Tibial nerve (tissue), 4 donors: ENCODE measurements around the gene ZMAT3. TPM values are rescaled to one million over a fixed set of nuclear protein-coding genes. Genes with fewer than 3 reads are reported as not detected.

Source experiments
- DNase-seq, 2 donors: peaks; one replicate each; pipeline ENCODE4 v3.0.0-alpha.2; 2019; ENCODE audit warnings: low spot score in 2 of 2
- H3K27ac ChIP-seq, 4 donors: fragments of 200-600 bp; sonication (generic) in 3 of 4; one replicate each; pipeline ENCODE4 v1.5.1; 2017 to 2019; ENCODE audit warnings: mild to moderate bottlenecking in 1 of 4
- H3K27me3 ChIP-seq, 2 donors: fragments of 200-600 bp; sonication (generic) in 1 of 2; one replicate each; pipeline versions ENCODE4 v1.5.1 to v1.6.0; 2017 to 2019
- H3K36me3 ChIP-seq, 3 donors: fragments of 200-600 bp; sonication (generic); one replicate each; pipeline ENCODE4 v1.5.1; 2018 to 2019
- H3K4me1 ChIP-seq, 4 donors: fragments of 200-600 bp; sonication (generic) in 3 of 4; one replicate each; pipeline ENCODE4 v1.5.1; 2017 to 2019
- H3K4me3 ChIP-seq, 4 donors: fragments of 200-600 bp; sonication (generic) in 3 of 4; one replicate each; pipeline ENCODE4 v1.5.1; 2017 to 2019; ENCODE audit warnings: mild to moderate bottlenecking in 1 of 4, moderate library complexity in 1 of 4
- H3K9me3 ChIP-seq, 4 donors: fragments of 200-600 bp; sonication (generic) in 3 of 4; one replicate each; pipeline ENCODE4 v1.5.1; 2017 to 2019
- CTCF ChIP-seq, 5 experiments: fragments of 200-600 bp in 3 of 5; fragments of 450-650 bp in 2 of 5; sonication (generic) in 3 of 5; IDR thresholded peaks; one replicate each; pipeline ENCODE4 v1.5.1; 2016 to 2019; ENCODE audit warnings: antibody characterized with exemption in 5 of 5, mild to moderate bottlenecking in 3 of 5, moderate library complexity in 2 of 5
- EP300 ChIP-seq, 2 donors: sonication (generic); formaldehyde crosslinking; IDR thresholded peaks; one replicate each; pipeline ENCODE4 v1.6.1; 2017; ENCODE audit warnings: antibody characterized with exemption in 2 of 2, mild to moderate bottlenecking in 1 of 2
- POLR2A ChIP-seq, 2 donors: fragments of 450-650 bp; IDR thresholded peaks; one replicate each; pipeline ENCODE4 v1.6.1; 2017; ENCODE audit warnings: antibody characterized with exemption in 2 of 2, mild to moderate bottlenecking in 2 of 2, moderate library complexity in 2 of 2
- WGBS, 2 donors: methylation state at CpG; one replicate each; pipeline ENCODE4 v1.1.5; 2018; 5-methylcytosine and 5-hydroxymethylcytosine counted together
- total RNA-seq, 4 donors: library from RNA; depleted of rRNA; stranded (reverse); fragments of >200 nt; gene quantifications; one replicate each; pipeline ENCODE4 v1.1.0, GENCODE V29; 2016

The ZMAT3 gene
- total RNA-seq, 4 donors from 2014 or later, result 15.6 to 19.0 (median 16.7) TPM

DNA sequence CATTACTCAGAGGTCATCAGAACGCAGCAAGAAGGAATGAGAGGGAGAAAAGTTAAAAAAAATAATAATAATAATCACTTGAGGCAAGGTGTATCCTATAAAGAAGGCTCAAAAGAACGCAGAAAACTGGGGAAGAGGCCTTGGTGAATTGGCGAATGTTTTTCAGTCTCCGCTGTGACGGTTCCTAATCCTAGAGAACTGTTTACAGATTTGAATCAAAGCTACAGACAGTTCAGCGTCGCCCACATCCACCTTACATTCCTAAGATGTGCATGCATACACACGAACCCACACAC is 634 bp downstream of the ZMAT3 start:
- Histone ChIP-seq H3K9me3 (no peaks in the 10 kb centered on the region), H3K36me3 (peaks cover 0 to 10% (median 0%) of the 10 kb centered on the region in 3 donors), H3K27me3 (no peaks in the 10 kb centered on the region), H3K4me3 (peak overlapping the region; percentile 76 to 84 (median 79)), H3K27ac (peak overlapping the region in 3 of 4 donors; percentile 84 to 88 (median 87)), H3K4me1 (peaks cover 0 to 32% (median 6%) of the 10 kb centered on the region in 4 donors)
- 9% methylated on average over 8 of the region's 8 CpGs for WGBS, 2 donors
- DNase-seq, result no peak
- TF ChIP-seq CTCF (IDR thresholded peaks at IDR 0.05) (no peak), POLR2A (IDR thresholded peaks at IDR 0.05) (no peak), EP300 (IDR thresholded peaks at IDR 0.05) (no peak)

DNA sequence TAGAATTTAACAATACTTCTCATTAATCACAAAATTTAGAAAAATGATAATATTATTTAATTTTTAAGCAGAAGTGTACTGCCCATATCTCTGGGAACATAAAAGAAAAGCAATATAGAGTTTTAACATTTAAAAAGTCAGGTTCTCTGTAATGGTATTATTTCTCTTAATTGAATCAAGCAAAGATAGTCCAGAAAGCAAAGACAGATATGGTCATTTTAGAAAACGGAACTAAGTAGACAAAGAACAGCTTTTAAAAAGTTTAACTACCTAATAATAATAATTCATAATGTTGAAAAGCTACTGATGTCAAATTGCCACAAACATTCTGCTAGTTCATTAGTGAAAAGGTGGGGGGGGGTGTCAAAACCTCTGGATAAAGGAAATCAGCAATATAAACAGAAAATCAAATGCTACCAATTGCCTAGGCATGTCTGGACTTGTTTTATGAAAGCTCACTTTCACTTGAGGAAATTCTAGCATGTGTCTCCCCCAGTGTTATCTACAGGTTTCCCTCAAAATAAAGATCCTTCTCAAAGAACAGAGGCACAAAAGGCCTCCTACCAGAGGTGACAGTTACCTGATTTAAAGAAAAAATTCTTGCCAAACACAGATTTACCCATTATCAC is 1.7 kb downstream of the ZMAT3 start:
- H3K36me3 ChIP-seq, result peaks cover 0 to 11% (median 0%) of the 10 kb centered on the region in 3 donors
- H3K4me3 ChIP-seq, result peak overlapping the region in 2 of 4 donors; percentile 5 to 80
- no peaks in the 10 kb centered on the region for H3K27me3 ChIP-seq
- TF ChIP-seq CTCF (IDR thresholded peaks at IDR 0.05) (no peak), EP300 (IDR thresholded peaks at IDR 0.05) (no peak), POLR2A (IDR thresholded peaks at IDR 0.05) (no peak)
- no peak for DNase-seq
- H3K4me1 ChIP-seq, result peaks cover 0 to 32% (median 6%) of the 10 kb centered on the region in 4 donors
- H3K27ac ChIP-seq, result peak overlapping the region in 2 of 4 donors; percentile 2 to 14
- WGBS, 2 donors, result 35 to 44% methylated on average over 1 of the region's 1 CpG
- H3K9me3 ChIP-seq, result no peaks in the 10 kb centered on the region

- H3K27ac ChIP-seq, result peak overlapping the region in 1 of 4 donors; percentile 2
- H3K4me1 ChIP-seq, result peaks cover 0 to 32% (median 6%) of the 10 kb centered on the region in 4 donors
- 75 to 81% methylated on average over 5 of the region's 5 CpGs for WGBS, 2 donors
- no peaks in the 10 kb centered on the region for H3K27me3 ChIP-seq
- H3K4me3 ChIP-seq, result no peak overlapping the region
- no peak for TF ChIP-seq CTCF (IDR thresholded peaks at IDR 0.05)
- no peak for TF ChIP-seq EP300 (IDR thresholded peaks at IDR 0.05)
- TF ChIP-seq POLR2A (IDR thresholded peaks at IDR 0.05), result no peak
- H3K36me3 ChIP-seq, result peaks cover 0 to 14% (median 0%) of the 10 kb centered on the region in 3 donors
- DNase-seq, result no peak
- H3K9me3 ChIP-seq, result no peaks in the 10 kb centered on the region
These were observed 2.7 kb downstream of the ZMAT3 start for GRCh38 chr3:179068779-179069530.

DNA sequence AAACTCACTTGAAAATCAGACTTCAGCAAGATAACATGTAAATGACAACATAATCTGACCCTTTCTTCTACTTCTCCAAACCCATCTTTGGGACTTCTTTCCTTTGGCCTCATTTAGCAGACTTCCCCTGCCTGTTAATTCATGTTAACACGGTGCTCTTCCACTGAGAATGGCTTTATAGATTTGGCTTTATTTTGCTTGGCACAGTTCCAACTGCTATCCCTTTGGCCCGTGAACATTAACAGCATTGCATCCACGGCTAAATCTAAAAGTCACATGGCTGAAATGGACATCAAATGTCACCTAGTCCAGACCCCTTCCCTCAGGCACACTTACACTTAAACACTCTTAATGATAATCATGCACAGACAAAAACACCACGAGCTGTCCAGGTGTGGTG is 3.8 kb downstream of the ZMAT3 start:
- 28 to 38% methylated on average over 4 of the region's 4 CpGs for WGBS, 2 donors
- H3K4me3 ChIP-seq, result no peak overlapping the region
- peaks cover 0 to 36% (median 6%) of the 10 kb centered on the region in 4 donors for H3K4me1 ChIP-seq
- H3K27ac ChIP-seq, result no peak overlapping the region
- DNase-seq, result no peak
- TF ChIP-seq CTCF (IDR thresholded peaks at IDR 0.05) (no peak), POLR2A (IDR thresholded peaks at IDR 0.05) (no peak), EP300 (IDR thresholded peaks at IDR 0.05) (no peak)
- peaks cover 0 to 14% (median 0%) of the 10 kb centered on the region in 3 donors for H3K36me3 ChIP-seq
- H3K27me3 ChIP-seq, result no peaks in the 10 kb centered on the region
- no peaks in the 10 kb centered on the region for H3K9me3 ChIP-seq

DNA sequence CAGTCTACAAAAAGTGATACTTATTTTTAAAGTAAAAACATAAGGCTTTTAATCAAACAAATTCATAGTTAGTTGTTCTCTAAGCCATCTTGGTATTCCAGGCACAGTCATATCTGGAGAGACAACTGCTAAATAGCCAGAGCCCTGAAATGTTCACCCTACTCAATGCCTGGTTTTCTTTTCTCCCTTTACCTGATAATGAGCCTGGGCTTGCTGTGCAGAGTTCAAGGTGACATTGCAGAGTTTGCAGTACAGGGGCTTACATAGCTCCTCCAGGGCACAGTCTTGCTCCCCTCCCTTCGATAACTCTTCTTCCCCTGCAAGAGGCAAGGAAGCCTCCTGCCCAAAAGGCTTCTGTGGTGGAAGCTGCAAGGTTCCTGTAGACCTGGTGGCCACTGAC is 4.3 kb downstream of the ZMAT3 start:
- TF ChIP-seq CTCF (IDR thresholded peaks at IDR 0.05) (no peak), EP300 (IDR thresholded peaks at IDR 0.05) (no peak), POLR2A (IDR thresholded peaks at IDR 0.05) (no peak)
- no peak for DNase-seq
- WGBS, 2 donors, result 93 to 100% methylated on average over 1 of the region's 1 CpG
- H3K27ac ChIP-seq, result no peak overlapping the region
- no peaks in the 10 kb centered on the region for H3K27me3 ChIP-seq
- H3K4me3 ChIP-seq, result no peak overlapping the region
- peaks cover 0 to 14% (median 0%) of the 10 kb centered on the region in 3 donors for H3K36me3 ChIP-seq
- H3K4me1 ChIP-seq, result peaks cover 0 to 41% (median 6%) of the 10 kb centered on the region in 4 donors
- H3K9me3 ChIP-seq, result no peaks in the 10 kb centered on the region
